K562 (cell line): Measurements from ENCODE around the gene HSPB2. TPM values are rescaled to one million over a fixed set of nuclear protein-coding genes. Genes with fewer than 3 reads are reported as not detected.
A peak's percentile ranks its signal among the peaks of the same experiment; 100 is the strongest.

Experiments used
- AFF4 ChIP-seq: sonication (generic); formaldehyde crosslinking; IDR thresholded peaks from 2 replicates; pipeline ENCODE4 v1.8.0; 2023; ENCODE audit warnings: mild to moderate bottlenecking, missing genetic modification reagents
- BHLHE40 ChIP-seq: IDR thresholded peaks from 2 replicates; pipeline ENCODE4 v1.6.1; 2011; ENCODE audit warnings: low read length, improper control_type of control experiment
- CBFB ChIP-seq: sonication (generic); formaldehyde crosslinking; IDR thresholded peaks from 2 replicates; pipeline ENCODE4 v1.4.0; 2020; ENCODE audit warnings: mild to moderate bottlenecking, missing genetic modification reagents
- DNMT1 ChIP-seq: fragments of 450-650 bp; IDR thresholded peaks from 2 replicates; pipeline ENCODE4 v1.6.1; 2016; ENCODE audit warnings: antibody characterized with exemption, mild to moderate bottlenecking
- ELF1 ChIP-seq: fragments of 200-800 bp; sonication (Bioruptor generic); IDR thresholded peaks from 2 replicates; pipeline ENCODE4 v1.6.1; 2016; ENCODE audit warnings: missing genetic modification characterization, missing compliant biosample characterization
- EZH2 ChIP-seq: IDR thresholded peaks from 2 replicates; pipeline ENCODE4 v1.6.1; 2012; ENCODE audit warnings: low read depth, mild to moderate bottlenecking, inconsistent platforms, low read length, borderline replicate concordance
- GABPA ChIP-seq: fragments of 200-800 bp; sonication (Bioruptor generic); conservative IDR thresholded peaks from 2 replicates; pipeline ENCODE4 v1.6.1; 2016; ENCODE audit warnings: low read depth, missing genetic modification characterization, missing compliant biosample characterization
- KDM5B ChIP-seq: fragments of 200-600 bp; sonication (generic); IDR thresholded peaks from 2 replicates; pipeline ENCODE4 v1.6.1; 2012; ENCODE audit warnings: low read depth, mild to moderate bottlenecking, moderate library complexity, low read length, control low read depth, inconsistent platforms; ENCODE audit not compliant: insufficient replicate concordance
- MBD2 ChIP-seq: sonication (generic); IDR thresholded peaks from 2 replicates; pipeline ENCODE4 v1.6.1; 2016; ENCODE audit warnings: low read depth, borderline replicate concordance
- NBN ChIP-seq: fragments of 450-650 bp; IDR thresholded peaks from 2 replicates; pipeline ENCODE4 v1.6.1; 2016; ENCODE audit warnings: low read depth, mild to moderate bottlenecking
- NEUROD1 ChIP-seq: fragments of 150-350 bp; IDR thresholded peaks from 2 replicates; pipeline ENCODE4 v1.6.1; 2014; ENCODE audit warnings: borderline replicate concordance, low read length, low read depth; ENCODE audit not compliant: partially characterized antibody
- POLR2A ChIP-seq: fragments of 450-650 bp; conservative IDR thresholded peaks from 2 replicates; pipeline ENCODE4 v1.6.1; 2016
- POLR2G ChIP-seq: fragments of 200-400 bp; formaldehyde crosslinking; IDR thresholded peaks from 2 replicates; pipeline ENCODE4 v1.6.1; 2017; ENCODE audit warnings: low read depth, mild to moderate bottlenecking, antibody characterized with exemption, low read length, moderate library complexity
- RNF2 ChIP-seq: sonication (generic); IDR thresholded peaks from 2 replicates; pipeline ENCODE4 v1.6.1; 2016
- SMAD3 ChIP-seq: fragments of 450-650 bp; formaldehyde crosslinking; conservative IDR thresholded peaks from 2 replicates; pipeline ENCODE4 v1.4.0; 2020; ENCODE audit warnings: mild to moderate bottlenecking
- THRB ChIP-seq: fragments of 450-650 bp; formaldehyde crosslinking; conservative IDR thresholded peaks from 2 replicates; pipeline ENCODE4 v1.4.0; 2022; ENCODE audit warnings: mild to moderate bottlenecking, missing genetic modification characterization
- XRCC5 ChIP-seq: fragments of 200-400 bp; formaldehyde crosslinking; IDR thresholded peaks from 2 replicates; pipeline ENCODE4 v1.6.1; 2017; ENCODE audit warnings: low read depth, mild to moderate bottlenecking, low read length
- ZBED1 ChIP-seq: IDR thresholded peaks from 2 replicates; pipeline ENCODE4 v1.6.1; 2014
- ZBTB9 ChIP-seq: fragments of 450-650 bp; formaldehyde crosslinking; IDR thresholded peaks from 2 replicates; pipeline ENCODE4 v1.4.0; 2020; ENCODE audit warnings: mild to moderate bottlenecking, moderate library complexity
- polyA plus RNA-seq, 8 experiments: library from polyadenylated mRNA; depleted of rRNA in 4 of 8; stranded (reverse) in 5 of 8; unstranded in 3 of 8; fragments of >200 nt; fragmentation: Nextera tagmentation in 2 of 8; fragmentation: Illumina TruSeq in 1 of 8; extraction: Ambion mirVana in 2 of 8; extraction: Trizol in 1 of 8; gene quantifications; 2 replicates each; pipeline versions ENCODE4 v1.2.1 to v1.2.3, GENCODE V29; 2011 to 2014; ENCODE audit warnings: inconsistent platforms in 1 of 8, missing spikeins in 1 of 8
- total RNA-seq, 7 experiments: library from RNA; depleted of rRNA in 6 of 7; stranded (reverse); fragments of >200 nt in 6 of 7; fragmentation: Illumina TruSeq in 2 of 7; extraction: Trizol in 2 of 7; gene quantifications; 2 replicates each; pipeline versions ENCODE4 v1.2.1 to v1.2.3, GENCODE V29; 2011 to 2021; ENCODE audit warnings: low replicate concordance in 1 of 7

Gene HSPB2
- total and polyA plus RNA-seq, 9 of the 15 experiments (the other 6 are each of a cell fraction or from before 2014, with no cell fraction given), result 0.06 to 0.35 (median 0.11) TPM; not detected in 5

- TF ChIP-seq THRB (CRISPR knock-in tag), result 0 out of 2 replicates have a peak, but pooled peaks have one; percentile 21
- peak; percentile 58; the same call in 1 of the 2 replicates for TF ChIP-seq ZBTB9
- TF ChIP-seq BHLHE40, result peak; percentile 33
- no peak for TF ChIP-seq ZBED1
- TF ChIP-seq POLR2G, result peak; percentile 84
- peak; percentile 86; the same call in 1 of the 2 replicates for TF ChIP-seq XRCC5
- peak; percentile 64; the same call in 1 of the 2 replicates for TF ChIP-seq ELF1 (tag)
- peak; percentile 88 for TF ChIP-seq POLR2A
- TF ChIP-seq DNMT1, result peak; percentile 80; the same call in 1 of the 2 replicates
- no peak; the same call in 1 of the 2 replicates for TF ChIP-seq MBD2
- peak; percentile 75 for TF ChIP-seq AFF4
- peak; percentile 21; the same call in 1 of the 2 replicates for TF ChIP-seq RNF2
- peak; percentile 98 for TF ChIP-seq NBN
- TF ChIP-seq NEUROD1, result peak; percentile 65
- no peak for TF ChIP-seq EZH2
- TF ChIP-seq GABPA (tag), result peak; percentile 97
- peak; percentile 49; the same call in 1 of the 2 replicates for TF ChIP-seq SMAD3 (CRISPR knock-in tag)
- 0 out of 2 replicates have a peak, but pooled peaks have one; percentile 22 for TF ChIP-seq CBFB (CRISPR knock-in tag)
- peak; percentile 77 for TF ChIP-seq KDM5B
These were observed 33.5 kb upstream of the HSPB2 start, which contains the start of the genes CFAP68 and FDXACB1 (continued) for GRCh38 chr11:111878849-111879636.
